Measurements from ENCODE around the gene EFCAB12. TPM values are rescaled to one million over a fixed set of nuclear protein-coding genes. Genes with fewer than 3 reads are reported as not detected.
A peak's percentile ranks its signal among the peaks of the same experiment; 100 is the strongest.
"Not testable (repeated sequence)": the region's sequence is repeated elsewhere in the genome, so short reads cannot be mapped to it uniquely, and the experiment has no call there.

EFCAB12 gene
- total RNA-seq, 1 experiment from 2014 or later: not detected

DNA sequence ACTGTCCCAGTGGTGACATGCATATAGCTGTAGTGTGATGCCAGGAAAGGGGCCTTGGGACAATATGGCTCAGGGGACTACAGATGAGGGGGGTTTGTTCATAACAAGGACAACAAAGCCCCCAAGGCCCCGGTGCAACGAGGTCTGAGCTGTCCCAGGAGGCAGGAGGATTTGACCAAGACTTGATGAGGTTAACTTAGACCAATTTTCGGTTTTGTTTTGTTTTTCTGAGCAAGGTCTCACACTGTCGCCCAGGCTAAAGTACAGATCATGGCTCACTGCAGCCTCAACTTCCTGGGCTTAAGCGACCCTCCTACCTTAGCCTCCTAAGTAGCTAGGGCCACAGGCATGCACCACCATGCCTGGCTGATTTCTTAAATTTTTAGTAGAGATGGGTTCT is 23.8 kb downstream of the EFCAB12 start:
- Histone ChIP-seq H3K36me3 (no peaks in the 10 kb centered on the region), H3K9me3 (replicated peaks) (no peaks in the 10 kb centered on the region), H3K4me3 (no peak overlapping the region), H3K27me3 (replicated peaks) (no peaks in the 10 kb centered on the region), H3K4me1 (replicated peaks) (0 out of 2 replicates have a peak, but pooled peaks cover 3% of the 10 kb centered on the region), H3K27ac (no peak overlapping the region)
- no peak for DNase-seq (ENCODE audit: low read depth in 1 of 2, low spot score in 2 of 2)

DNA sequence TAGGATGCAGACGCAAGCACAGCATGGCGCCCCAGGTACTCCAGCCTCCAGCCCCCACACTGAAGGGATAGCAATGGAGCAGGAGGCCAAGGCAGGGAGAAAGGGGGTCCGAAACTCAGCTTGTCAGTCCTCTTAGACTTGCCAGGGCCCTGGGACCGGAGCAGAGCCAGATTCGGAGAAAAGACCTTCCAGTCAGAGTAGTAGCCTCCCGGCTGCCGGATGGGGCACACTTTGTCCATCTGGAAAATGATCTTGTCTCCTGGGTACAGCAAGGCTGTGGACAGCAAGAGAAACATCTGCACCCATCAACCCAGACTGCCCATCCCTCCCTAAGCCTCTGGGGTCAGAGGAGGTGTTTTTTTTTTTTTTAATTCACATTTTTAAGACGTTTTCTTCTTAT is 24.3 kb downstream of the EFCAB12 start:
- Histone ChIP-seq H3K4me3 (no peak overlapping the region), H3K4me1 (replicated peaks) (0 out of 2 replicates have a peak, but pooled peaks cover 3% of the 10 kb centered on the region), H3K27me3 (replicated peaks) (no peaks in the 10 kb centered on the region), H3K36me3 (no peaks in the 10 kb centered on the region), H3K27ac (no peak overlapping the region), H3K9me3 (replicated peaks) (no peaks in the 10 kb centered on the region)
- DNase-seq (ENCODE audit: low read depth in 1 of 2, low spot score in 2 of 2): no peak

DNA sequence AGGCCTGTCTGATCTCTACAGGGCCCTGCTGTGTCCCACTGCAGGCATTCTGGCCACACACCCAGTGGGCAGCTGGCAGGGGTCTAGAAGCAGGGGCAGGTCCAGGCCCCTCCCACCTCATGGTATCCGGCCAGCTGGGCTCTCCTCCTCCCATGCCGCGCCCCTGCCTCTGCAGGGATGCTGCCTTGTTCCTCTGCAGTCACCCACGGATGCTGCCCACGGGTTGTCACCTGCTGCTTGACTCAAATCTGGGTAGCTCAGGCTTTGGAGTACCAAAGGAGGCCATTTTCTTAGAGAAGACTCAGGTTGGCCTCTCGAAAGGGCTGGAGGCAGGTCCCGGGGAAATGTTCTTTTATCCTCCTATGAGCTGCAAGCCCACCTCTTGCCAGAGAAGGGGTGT is 25.0 kb downstream of the EFCAB12 start:
- no peaks in the 10 kb centered on the region for H3K36me3 ChIP-seq
- H3K9me3 ChIP-seq (replicated peaks): no peaks in the 10 kb centered on the region
- no peaks in the 10 kb centered on the region for H3K27me3 ChIP-seq (replicated peaks)
- peaks cover 4% of the 10 kb centered on the region; the same call in 1 of the 2 replicates for H3K4me1 ChIP-seq (replicated peaks)
- H3K27ac ChIP-seq: no peak overlapping the region
- H3K4me3 ChIP-seq: no peak overlapping the region
- DNase-seq (ENCODE audit: low read depth in 1 of 2, low spot score in 2 of 2): no peak

DNA sequence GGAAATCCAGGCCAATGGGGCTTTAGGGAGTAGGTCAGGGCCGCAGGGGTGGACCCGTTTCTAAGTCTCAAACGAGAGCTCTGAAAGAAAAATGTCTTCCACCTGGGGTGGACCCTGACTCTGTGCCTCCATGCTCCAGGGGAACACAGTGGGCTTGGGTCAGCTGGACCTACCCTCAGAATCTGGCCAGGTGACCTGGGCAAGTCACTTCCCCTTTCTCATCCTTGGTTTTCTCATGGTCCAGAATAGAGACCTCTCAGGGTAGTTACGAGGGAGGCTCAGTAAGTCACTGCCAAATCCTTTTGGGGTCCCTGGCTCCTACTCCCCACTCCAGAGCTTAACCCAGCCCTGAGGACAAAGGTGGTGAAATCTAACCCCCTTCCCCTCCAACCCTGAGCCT is 25.8 kb downstream of the EFCAB12 start:
- Histone ChIP-seq H3K27me3 (replicated peaks) (no peaks in the 10 kb centered on the region), H3K4me3 (no peak overlapping the region), H3K36me3 (peaks cover under 1% of the 10 kb centered on the region; the same call in 1 of the 2 replicates), H3K4me1 (replicated peaks) (peaks cover 9% of the 10 kb centered on the region), H3K9me3 (replicated peaks) (no peaks in the 10 kb centered on the region), H3K27ac (no peak overlapping the region)
- DNase-seq (ENCODE audit: low read depth in 1 of 2, low spot score in 2 of 2): no peak

DNA sequence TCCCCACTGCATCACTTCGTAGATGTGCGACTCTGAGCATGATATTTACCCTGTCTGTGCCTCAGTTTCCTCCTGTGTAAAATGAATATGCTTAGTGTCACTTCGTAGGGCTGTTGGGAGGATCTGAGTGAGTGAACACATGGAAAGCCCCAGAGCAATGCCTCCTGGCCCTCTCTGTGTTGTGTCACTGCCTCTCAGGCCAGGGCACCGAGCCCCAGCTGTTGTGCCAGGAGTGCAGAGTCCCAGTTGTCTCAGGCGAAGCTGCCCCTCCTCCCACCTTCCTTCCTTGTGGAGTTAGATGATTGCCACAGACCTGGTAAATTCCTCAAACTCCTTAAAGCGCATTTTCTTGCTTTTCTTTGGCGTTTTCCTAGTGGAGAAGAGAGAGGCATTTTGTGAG is 26.2 kb downstream of the EFCAB12 start:
- Histone ChIP-seq H3K4me3 (no peak overlapping the region), H3K27me3 (replicated peaks) (no peaks in the 10 kb centered on the region), H3K9me3 (replicated peaks) (no peaks in the 10 kb centered on the region), H3K27ac (no peak overlapping the region), H3K36me3 (peaks cover 3% of the 10 kb centered on the region; the same call in 1 of the 2 replicates), H3K4me1 (replicated peaks) (peaks cover 9% of the 10 kb centered on the region)
- no peak for DNase-seq (ENCODE audit: low read depth in 1 of 2, low spot score in 2 of 2)

DNA sequence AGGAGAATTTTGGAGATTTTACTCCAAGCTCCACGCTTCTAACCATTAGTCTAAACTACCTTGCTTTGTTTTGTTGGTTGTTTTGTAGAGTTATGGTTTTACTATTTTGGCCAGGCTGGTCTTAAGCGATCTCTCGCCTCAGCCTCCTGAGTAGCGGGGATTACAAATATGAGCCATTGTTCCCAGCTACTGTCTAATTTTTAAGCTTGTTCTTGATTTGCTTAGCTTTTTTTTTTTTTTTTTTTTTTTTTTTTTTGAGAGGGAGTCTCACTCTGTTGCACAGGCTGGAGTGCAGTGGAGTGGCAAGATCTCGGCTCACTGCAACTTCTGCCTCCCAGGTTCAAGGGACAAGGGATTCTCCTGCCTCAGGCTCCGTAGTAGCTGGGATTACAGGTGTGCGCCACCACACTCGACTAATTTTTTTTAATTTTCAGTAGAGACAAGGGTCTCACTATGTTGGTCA is 28.5 kb downstream of the EFCAB12 start:
- H3K9me3 ChIP-seq (replicated peaks): no peaks in the 10 kb centered on the region
- H3K4me1 ChIP-seq (replicated peaks): peaks cover 9% of the 10 kb centered on the region
- peak overlapping the region; percentile 94 for H3K27ac ChIP-seq
- DNase-seq (ENCODE audit: low read depth in 1 of 2, low spot score in 2 of 2): no peak
- H3K36me3 ChIP-seq: peaks cover 20% of the 10 kb centered on the region
- H3K27me3 ChIP-seq (replicated peaks): no peaks in the 10 kb centered on the region
- peak overlapping the region; percentile 55 for H3K4me3 ChIP-seq

DNA sequence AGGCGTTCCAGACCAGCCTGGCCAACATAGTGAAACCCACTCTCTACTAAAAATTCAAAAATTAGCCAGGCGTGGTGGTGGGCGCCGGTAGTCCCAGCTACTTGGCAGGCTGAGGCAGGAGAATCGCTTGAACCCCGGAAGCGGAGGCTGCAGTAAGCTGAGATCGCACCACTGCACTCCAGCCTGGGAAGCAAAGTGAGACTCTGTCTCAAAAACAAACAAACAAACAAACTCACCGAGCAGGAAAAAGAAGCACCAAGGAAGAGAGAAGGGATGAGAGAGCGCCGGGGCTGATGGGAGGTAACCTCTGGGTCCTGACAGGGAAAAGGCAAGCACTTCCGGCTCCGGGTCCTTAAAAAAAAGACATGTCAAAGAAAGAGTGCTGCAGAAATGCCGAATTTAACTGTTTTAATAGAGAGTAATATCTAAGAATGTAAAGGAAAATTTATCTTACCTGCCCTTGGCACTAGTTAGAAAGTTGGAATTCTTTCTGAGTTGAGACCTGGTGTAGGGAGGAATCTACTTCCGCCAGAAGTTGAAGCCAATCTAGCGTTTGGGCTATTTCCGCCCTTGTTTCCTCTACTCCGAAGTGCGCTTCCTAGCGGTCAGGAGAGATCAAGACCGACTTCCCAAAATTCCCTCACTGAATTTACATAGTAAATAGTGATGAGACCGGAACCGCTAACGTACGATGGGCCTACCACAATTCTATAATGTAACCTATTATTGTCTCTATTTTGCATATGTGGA is 29.1 kb downstream of the EFCAB12 start:
- peak; percentile 86 to 94 for DNase-seq (ENCODE audit: low read depth in 1 of 2, low spot score in 2 of 2)
- Histone ChIP-seq H3K27ac (peak overlapping the region; percentile 94), H3K27me3 (replicated peaks) (no peaks in the 10 kb centered on the region), H3K4me3 (peak overlapping the region; percentile 55), H3K9me3 (replicated peaks) (no peaks in the 10 kb centered on the region), H3K36me3 (peaks cover 20% of the 10 kb centered on the region), H3K4me1 (replicated peaks) (peaks cover 9% of the 10 kb centered on the region)

DNA sequence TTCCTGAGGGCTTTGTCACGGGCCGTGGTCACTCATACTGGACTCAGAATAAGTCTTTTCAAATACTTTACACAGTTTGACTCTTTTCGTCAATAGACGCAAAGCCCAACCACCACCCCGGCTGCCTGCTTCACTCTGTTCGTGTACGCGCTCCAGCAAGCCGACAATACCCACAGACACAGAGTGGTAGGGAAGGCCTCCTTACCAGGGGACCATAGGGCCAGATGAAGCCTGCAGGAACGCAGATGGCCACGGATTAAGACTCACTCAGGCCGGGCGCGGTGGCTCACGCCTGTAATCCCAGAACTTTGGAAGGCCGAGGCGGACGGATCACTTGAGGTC is 29.7 kb downstream of the EFCAB12 start:
- no peaks in the 10 kb centered on the region for H3K27me3 ChIP-seq (replicated peaks)
- peaks cover 20% of the 10 kb centered on the region for H3K36me3 ChIP-seq
- no peaks in the 10 kb centered on the region for H3K9me3 ChIP-seq (replicated peaks)
- peak overlapping the region; percentile 55 for H3K4me3 ChIP-seq
- DNase-seq (ENCODE audit: low read depth in 1 of 2, low spot score in 2 of 2): no peak
- H3K4me1 ChIP-seq (replicated peaks): peaks cover 9% of the 10 kb centered on the region
- H3K27ac ChIP-seq: peak overlapping the region; percentile 94

DNA sequence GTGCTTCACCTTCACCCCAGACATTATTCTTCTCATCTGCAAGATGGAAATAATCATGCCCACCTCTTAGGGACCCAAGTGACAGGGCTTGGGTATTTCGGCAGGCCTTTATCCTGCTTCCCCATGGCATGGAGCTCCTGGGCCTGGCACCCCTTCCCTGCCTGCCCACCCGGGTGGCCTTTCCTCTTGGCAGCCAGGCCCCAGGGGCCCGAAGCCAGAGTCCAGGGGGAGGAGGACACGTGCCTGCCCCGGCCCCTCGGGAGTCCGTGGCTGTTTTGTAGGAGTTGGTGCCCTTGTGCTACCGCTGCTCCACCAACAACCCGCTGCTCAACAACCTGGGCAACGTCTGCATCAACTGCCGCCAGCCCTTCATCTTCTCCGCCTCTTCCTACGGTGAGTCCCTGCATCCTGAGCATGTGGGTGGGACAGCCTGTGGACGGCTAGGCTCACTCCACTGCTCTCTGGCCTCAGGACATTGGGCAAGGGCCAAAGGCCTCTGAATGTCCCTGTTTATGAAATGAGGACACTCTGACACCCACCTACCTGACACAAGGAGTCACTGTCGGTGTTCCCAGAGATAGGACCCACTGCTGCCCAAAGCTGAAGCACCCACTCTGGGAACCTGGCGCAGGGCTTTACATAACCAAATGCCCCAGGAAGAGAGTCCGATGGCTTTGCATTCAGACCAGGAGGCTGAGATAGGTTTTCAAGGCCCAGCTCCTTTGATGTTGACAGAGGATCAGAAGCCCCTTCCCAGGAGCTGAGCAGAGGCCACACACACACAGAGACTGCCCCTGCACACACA is 34.5 kb downstream of the EFCAB12 start:
- not testable (repeated sequence) for H3K4me3 ChIP-seq; H3K27ac ChIP-seq; DNase-seq (ENCODE audit: low read depth in 1 of 2, low spot score in 2 of 2); H3K27me3 ChIP-seq (replicated peaks); H3K9me3 ChIP-seq (replicated peaks)
- Histone ChIP-seq H3K4me1 (replicated peaks) (peaks cover 16% of the 10 kb centered on the region), H3K36me3 (peaks cover 41% of the 10 kb centered on the region)

DNA sequence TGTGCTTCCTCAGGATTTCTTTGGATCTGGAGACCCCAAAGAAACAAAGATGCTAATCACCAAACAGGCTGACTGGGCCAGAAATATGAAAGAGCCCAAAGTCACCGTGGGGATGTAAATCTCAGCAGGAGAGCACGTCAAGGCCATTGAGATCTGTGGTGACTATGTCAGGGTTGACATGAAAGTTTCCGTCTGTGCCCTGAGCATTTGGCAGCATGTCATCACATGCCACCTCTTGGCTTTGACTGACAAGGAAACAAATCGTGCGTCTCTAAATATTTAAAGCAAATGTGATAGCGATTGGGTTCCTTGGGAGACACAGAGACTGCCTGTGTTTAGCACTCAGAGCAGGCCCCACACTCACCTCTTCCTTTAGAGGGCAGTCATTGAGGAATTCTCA is 35.2 kb downstream of the EFCAB12 start:
- no peaks in the 10 kb centered on the region for H3K27me3 ChIP-seq (replicated peaks)
- no peak for DNase-seq (ENCODE audit: low read depth in 1 of 2, low spot score in 2 of 2)
- no peak overlapping the region for H3K4me3 ChIP-seq
- H3K36me3 ChIP-seq: peaks cover 43% of the 10 kb centered on the region
- no peaks in the 10 kb centered on the region for H3K9me3 ChIP-seq (replicated peaks)
- H3K4me1 ChIP-seq (replicated peaks): peaks cover 16% of the 10 kb centered on the region
- H3K27ac ChIP-seq: no peak overlapping the region

DNA sequence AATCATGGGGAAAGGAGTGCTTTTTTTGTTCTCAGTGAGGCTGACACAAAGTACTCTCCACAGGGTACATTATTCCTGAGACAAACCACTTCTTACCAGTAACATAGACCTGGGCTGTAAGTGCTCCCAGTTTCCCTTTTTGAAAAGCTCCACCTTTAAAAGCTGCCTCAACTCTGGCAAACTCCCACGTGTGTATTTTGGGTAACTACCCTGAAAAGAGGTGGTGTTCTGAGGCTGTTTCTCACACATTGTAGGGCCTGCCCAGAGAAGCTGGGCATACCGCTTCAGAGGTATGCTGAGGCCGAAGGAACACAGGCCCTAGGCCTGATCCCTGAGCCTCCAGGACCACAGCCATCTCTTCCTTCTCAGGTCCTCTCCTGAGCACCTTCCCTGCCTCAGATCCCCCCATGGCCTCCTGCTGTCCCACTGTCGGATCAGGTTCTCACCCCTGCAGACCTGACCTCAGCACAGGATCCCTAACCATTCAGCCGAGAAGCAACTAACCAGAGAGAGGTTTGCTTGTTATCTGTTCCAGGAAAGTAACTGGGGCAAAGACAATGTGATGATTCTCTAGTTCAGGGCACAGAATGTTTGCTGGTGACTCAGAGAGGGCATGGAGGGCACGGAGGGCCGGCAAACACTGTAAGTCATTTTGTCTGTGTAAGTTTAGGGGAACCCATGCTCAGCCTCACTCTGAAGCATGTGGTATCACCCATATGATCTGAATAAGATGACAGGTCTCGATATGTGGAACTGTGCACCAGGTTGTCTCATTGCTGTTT is 36.1 kb downstream of the EFCAB12 start:
- not testable (repeated sequence) for DNase-seq (ENCODE audit: low read depth in 1 of 2, low spot score in 2 of 2); H3K27ac ChIP-seq; H3K4me3 ChIP-seq; H3K9me3 ChIP-seq (replicated peaks); H3K27me3 ChIP-seq (replicated peaks)
- Histone ChIP-seq H3K4me1 (replicated peaks) (peaks cover 23% of the 10 kb centered on the region), H3K36me3 (peaks cover 46% of the 10 kb centered on the region)

DNA sequence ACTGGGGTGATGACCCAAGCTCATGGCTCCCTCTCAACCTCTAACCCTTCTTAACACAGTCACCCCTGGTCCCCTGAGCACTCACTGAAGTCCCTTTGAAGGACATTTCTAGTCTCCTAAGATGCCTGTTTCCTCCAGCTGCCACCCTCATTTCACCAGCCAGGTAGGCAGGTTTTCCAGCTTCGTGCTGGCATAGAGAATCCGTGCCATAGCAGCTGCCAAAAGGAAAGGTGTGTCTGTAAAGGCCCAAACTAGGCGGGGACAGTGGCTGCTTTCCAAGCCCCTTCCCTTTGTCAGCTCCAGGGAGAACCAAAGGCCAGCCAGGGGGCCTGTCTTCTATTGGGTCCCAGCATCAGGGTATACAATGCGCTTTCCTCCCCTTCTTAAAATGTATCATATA is 36.9 kb downstream of the EFCAB12 start:
- H3K4me3 ChIP-seq; H3K9me3 ChIP-seq (replicated peaks); H3K27me3 ChIP-seq (replicated peaks); DNase-seq (ENCODE audit: low read depth in 1 of 2, low spot score in 2 of 2); H3K27ac ChIP-seq: not testable (repeated sequence)
- Histone ChIP-seq H3K4me1 (replicated peaks) (peaks cover 25% of the 10 kb centered on the region), H3K36me3 (peaks cover 48% of the 10 kb centered on the region)

DNA sequence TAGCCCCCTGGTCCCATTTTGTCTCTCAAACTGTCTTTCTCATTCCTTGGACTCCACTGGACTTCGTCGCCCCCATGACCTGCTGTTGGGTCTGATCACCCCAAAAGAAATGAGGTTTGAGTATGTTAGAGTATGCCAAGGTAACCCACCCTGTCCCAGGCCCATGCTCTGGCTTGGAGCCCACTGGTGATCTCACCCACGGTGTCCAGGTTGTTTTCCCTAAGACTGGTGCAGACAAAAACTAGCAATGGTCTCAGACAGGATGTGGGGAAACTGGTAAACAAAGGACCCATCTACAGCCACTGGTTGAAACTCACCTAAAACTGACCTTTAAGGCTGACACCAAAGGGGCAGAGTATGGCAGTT is 38.9 kb downstream of the EFCAB12 start:
- Histone ChIP-seq H3K4me1 (replicated peaks) (peaks cover 25% of the 10 kb centered on the region), H3K9me3 (replicated peaks) (no peaks in the 10 kb centered on the region), H3K27me3 (replicated peaks) (no peaks in the 10 kb centered on the region), H3K27ac (peak overlapping the region; percentile 90), H3K4me3 (no peak overlapping the region), H3K36me3 (peaks cover 36% of the 10 kb centered on the region)
- no peak for DNase-seq (ENCODE audit: low read depth in 1 of 2, low spot score in 2 of 2)
